ENCODE results near the gene ERLIN1.

The ERLIN1 gene

DNA sequence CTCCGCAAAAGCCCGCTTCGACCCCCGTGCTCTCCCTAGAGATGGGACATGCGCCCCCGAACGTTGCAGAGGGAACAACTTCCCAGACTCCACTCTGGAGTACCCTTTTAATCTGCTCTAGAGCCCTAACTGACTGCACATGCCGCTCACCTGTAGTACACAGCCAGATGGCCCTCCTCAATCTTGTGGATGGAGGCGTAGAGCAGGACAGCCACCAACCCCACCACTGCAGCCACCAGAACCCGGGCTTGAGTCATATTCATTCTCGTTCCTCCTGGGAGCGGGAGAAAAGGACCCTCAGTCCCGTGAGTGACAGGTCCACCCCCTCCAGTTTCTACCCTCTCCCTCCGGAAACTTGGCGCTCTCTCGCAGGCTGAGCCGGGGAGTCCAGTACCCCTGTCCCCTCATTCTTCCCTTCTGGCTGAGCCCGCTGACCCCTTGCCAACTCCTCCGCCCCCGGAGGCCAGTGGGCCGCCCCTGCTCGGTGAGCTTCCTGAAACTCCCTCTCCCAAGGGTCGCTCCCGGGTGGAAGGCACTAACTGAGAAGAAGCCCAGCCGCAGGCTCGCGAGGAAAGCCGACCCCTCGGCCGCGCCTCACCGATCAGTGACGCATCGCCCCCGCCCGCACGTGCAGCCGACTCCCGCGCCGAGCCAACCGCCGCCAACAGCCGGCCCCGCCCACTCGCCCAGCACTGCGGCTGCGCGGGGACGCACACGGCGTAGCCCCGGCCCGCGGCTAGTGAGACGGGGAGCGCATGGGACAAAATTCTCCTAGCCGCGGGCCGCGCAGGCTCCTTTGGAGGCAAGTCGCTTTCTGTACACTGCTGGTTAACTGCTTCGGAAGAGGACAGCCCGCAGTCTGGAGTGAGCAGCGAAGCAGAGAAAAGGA lies at the start of gene ERLIN1:
Gene ERLIN1 (minus strand): TSS at position 666 of the 889 bp plus-strand sequence. CDS start 403 bp downstream, at position 263.
- peak; percentile 84 for DNase-seq (ENCODE audit: low read depth)

- no peak for DNase-seq (ENCODE audit: low read depth)
Observed at GRCh38 chr10:100232101-100232500, 46.3 kb upstream of the ERLIN1 start.

DNA sequence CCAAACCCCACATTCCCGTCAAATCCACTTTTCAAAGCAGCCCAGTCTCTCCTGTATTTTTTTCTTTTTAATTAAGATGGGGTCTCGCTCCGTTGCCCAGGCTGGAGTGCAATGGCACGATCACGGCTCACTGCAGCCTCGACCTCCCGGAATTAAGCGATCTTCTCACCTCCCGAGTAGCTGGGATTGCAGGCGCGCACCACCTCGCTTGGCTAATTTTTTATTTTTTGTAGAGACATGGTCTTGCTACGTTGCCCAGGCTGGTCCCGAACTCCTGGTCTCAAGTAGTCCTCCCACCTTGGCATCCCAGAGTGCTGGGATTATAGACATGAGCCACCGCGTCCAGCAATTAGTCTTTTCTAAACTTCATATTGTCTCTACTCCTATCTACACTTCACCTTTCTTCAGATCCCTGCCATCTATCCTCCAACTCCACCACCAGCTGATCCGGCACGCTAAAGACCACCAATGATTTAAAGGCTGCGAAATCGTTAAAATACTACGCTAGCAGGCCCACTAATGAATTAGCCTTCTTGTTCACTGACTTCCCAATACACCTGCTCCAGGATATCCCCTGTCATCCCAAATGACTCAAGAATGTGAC lies 44.1 kb upstream of the ERLIN1 start:
- no peak for DNase-seq (ENCODE audit: low read depth)

DNA sequence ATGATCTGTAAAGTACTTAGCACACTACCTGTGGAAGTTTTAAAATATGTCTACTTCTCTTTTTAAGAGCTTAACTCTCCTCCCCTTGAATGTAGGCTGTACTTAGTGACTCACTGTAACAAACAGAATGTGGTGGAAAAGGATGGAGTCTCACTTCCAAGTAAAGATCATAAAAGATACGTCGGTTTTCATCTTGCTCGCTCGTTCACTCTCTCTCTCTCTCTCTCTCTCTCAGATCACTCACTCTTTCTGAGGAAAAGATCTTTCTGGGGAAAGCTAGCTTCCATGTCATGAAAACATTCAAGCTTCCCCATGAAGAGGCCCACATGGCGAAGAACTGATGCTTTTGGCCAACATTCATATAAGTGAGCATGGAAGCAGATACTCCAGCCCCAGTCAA lies 38.0 kb upstream of the ERLIN1 start:
- DNase-seq (ENCODE audit: low read depth) = no peak

DNA sequence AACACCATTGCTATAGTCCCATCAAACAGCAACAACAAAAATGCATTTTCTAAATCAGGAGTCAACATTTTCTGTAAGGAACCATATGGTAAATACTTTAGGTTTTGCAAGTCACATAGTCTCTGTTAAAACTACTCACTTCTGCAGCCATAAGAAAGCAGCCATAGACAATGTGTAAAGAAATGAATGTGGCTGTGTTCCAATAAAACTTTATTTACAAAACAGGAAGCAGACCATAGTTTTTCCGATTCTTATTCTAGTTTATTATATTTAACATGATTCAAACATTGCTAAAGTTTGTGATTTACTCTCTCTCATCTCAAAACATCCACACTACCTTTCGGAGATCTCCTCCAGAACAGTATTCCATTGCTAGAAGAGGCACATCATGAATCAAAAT lies 36.7 kb upstream of the ERLIN1 start:
- no peak for DNase-seq (ENCODE audit: low read depth)

GRCh38 chr10:100216006-100216405 lies 30.2 kb upstream of the ERLIN1 start:
- DNase-seq (ENCODE audit: low read depth) = no peak

- DNase-seq (ENCODE audit: low read depth) = no peak
Observed at GRCh38 chr10:100209303-100209702, 23.5 kb upstream of the ERLIN1 start.

DNA sequence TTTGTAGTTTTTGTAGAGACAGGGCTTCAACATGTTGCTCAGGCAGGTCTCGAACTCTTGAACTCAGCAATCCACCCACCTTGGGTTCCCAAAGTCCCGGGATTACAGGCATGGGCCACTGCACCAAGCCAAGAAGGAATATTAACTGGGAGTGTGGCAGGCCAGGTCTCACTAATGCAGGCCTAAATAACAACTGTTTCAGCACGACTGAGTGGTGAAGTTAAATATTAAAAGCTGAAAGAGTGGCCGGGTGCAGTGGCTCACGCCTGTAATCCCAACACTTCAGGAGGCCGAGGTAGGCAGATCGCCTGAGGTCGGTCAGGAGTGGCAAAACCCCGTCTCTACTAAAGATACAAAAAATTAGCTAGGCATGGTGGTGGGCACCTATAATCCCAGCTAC lies 22.4 kb upstream of the ERLIN1 start:
- no peak for DNase-seq (ENCODE audit: low read depth)

DNA sequence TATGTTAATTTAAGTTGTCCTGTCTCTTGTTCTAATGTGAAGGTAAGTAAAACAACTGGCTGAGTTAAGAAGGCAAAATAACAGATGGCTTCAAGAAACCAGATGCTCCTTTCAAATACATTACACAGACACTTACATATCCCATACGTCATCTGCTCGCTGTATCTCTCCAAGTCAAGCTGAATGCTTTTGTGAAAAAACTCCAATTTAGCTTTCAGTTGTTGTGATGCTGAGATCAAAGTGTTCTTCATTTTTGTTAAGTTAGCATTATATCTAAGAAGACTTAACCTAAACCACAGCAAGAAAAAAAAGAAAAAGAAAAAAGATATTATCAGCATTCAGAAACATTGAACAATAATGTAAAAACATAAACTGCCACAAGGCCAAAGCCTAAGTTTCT lies 18.5 kb upstream of the ERLIN1 start:
- no peak for DNase-seq (ENCODE audit: low read depth)

GRCh38 chr10:100201549-100201948 lies 15.7 kb upstream of the ERLIN1 start:
- no peak for DNase-seq (ENCODE audit: low read depth)

DNA sequence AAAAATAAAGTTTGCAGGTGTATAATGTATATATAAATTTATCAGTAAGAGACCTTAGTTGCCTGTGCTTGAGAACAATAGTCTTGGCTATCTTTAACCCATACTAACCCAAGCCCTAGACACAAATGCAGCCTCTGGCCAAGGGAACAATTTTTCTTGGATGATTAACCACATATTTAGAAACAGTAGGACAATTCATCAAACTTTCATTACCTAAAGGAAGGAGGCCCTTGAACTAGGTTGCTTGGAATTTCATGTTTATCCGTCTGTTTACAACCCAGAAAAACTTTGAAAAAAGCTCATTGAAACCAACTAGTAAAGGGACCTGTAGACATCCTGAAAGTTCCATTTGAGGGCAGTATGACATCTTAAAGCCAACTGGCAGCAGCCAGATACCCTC lies 8.9 kb upstream of the ERLIN1 start:
- no peak for DNase-seq (ENCODE audit: low read depth)

DNA sequence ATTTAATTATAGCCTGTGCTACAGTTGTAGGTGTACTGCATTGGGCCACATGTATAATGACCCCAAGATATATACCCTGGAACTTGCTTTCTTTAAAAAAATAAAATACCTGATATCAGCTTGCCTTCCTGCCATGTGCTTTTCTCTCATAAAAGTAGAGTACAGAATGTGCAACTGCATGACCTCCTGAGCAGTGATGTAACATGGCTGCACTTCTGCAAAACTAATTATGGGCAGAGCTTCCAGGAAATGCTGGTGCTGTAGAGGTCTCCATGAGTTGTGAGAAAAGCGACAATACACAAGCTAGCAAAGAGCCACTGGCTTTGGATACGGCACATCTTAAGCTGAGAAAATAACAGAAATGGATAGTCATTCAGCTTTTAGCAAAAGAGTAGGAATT lies 6.5 kb upstream of the ERLIN1 start:
- DNase-seq (ENCODE audit: low read depth) = no peak

- DNase-seq (ENCODE audit: low read depth) = no peak
Observed at GRCh38 chr10:100186253-100187212, 704 bp upstream of the ERLIN1 start.

GRCh38 chr10:100184840-100185239 lies 989 bp downstream of the ERLIN1 start:
- no peak for DNase-seq (ENCODE audit: low read depth)

GRCh38 chr10:100184426-100184825 lies 1.4 kb downstream of the ERLIN1 start:
- DNase-seq (ENCODE audit: low read depth) = no peak

- DNase-seq (ENCODE audit: low read depth) = no peak
Observed at GRCh38 chr10:100183481-100183880, 2.3 kb downstream of the ERLIN1 start.

DNA sequence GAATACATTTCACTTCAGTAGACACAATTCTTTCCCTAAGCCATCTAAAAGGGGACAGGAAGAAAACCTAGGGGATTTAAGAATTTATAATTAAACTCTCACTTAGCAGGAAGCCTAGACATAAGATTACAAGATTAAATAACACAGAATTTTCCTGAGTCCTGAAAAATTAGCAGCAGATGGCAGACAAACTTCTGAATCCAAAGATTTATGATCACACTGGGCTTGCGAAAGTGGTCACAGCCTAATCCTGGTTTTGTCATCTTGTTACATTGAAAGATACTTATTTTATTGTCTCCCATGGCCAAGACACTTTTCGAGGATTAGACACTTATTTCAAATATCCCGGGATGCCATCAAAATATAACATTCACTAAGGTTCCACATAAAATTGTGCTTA lies 2.9 kb downstream of the ERLIN1 start:
- no peak for DNase-seq (ENCODE audit: low read depth)

DNA sequence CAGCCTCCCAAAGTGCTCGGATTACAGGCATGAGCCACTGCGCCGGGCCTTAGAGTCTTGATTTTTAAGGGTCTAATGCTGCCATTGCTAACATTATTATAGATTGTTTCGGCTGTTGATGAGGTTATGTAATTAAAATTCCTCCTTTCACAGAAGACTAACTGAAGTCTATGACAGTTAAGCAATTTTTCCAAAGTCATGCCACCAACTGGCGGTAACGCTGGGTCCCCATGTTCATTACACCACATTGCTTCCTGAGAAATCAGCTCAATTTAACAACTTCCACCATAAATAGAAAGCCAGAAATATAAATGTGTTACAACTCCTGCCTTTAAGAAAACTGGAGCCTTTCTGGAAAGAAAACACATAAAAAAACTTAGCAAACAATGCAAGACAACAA lies 3.5 kb downstream of the ERLIN1 start:
- no peak for DNase-seq (ENCODE audit: low read depth)

DNA sequence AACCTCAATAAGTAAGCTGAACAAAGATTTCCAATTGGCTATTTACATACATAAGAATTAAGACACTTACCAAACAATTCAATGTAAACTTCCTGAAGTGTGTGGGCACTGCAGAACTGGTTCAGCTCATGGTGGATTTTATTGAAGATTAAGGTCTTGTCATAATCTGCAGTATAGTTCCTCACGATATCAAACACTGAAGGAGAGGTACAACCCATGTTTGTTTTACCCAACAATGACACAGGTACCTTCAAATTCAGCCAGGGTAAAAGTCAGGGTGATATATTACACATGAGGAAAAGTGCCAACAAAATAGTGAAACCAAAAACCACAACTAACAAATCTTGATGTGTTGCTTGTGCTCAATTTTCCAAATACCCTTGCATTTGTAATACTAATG lies 10.0 kb downstream of the ERLIN1 start:
- DNase-seq (ENCODE audit: low read depth) = no peak

DNA sequence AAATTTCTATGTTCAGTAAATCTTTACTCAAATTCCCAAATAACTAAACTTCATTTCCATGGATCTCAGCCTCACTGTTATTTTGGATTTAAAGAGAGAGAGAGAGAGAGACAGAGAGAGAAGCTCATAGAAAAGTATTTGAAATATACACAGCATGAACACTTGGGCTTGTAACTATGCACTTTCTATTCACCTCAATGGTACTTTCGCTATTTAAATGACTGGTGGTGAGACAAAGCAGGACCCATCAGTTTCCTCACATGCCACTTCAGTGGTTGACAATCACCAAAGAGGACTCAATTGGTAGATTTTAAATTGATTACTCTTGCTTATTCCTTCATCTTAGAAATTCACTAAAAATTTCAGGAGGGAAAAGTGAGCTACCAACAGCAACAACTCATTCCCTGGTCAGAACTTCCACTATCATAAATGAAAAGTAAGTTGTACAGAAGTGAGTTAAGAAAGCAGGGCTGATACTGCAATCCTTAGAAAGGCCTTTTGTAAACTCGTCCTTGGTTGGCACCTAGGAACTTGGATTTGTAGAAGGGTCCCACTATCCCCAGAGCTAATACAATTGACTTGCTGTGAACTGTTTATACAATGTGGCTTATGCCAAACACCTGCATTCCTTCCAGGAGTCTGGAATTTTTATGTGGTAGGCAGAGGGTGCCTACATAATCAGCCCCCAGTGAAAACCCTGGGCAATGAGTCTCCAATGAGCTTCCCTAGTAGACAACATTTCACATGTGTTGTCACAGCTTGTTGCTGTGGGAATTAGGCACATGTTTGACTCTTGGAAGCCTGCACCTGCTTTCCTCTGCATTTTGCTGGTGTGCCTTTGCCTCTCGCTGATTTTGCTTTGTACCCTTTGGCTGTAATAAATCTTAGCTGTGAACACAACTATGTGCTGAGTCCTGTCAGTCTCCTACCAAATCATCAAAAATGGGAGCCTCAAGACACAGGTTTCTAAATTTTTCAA lies 10.8 kb downstream of the ERLIN1 start:
- DNase-seq (ENCODE audit: low read depth) = no peak

- DNase-seq (ENCODE audit: low read depth) = no peak
Observed at GRCh38 chr10:100173035-100173434, 12.8 kb downstream of the ERLIN1 start.
